ENCODE results near the gene AKR7A2. TPM values are rescaled to one million over a fixed set of nuclear protein-coding genes. Genes with fewer than 3 reads are reported as not detected.

AKR7A2 gene
- total and polyA plus RNA-seq, 9 of the 15 experiments (the other 6 are each of a cell fraction or from before 2014, with no cell fraction given) = 2.0 to 78.4 (median 49.4) TPM

DNA sequence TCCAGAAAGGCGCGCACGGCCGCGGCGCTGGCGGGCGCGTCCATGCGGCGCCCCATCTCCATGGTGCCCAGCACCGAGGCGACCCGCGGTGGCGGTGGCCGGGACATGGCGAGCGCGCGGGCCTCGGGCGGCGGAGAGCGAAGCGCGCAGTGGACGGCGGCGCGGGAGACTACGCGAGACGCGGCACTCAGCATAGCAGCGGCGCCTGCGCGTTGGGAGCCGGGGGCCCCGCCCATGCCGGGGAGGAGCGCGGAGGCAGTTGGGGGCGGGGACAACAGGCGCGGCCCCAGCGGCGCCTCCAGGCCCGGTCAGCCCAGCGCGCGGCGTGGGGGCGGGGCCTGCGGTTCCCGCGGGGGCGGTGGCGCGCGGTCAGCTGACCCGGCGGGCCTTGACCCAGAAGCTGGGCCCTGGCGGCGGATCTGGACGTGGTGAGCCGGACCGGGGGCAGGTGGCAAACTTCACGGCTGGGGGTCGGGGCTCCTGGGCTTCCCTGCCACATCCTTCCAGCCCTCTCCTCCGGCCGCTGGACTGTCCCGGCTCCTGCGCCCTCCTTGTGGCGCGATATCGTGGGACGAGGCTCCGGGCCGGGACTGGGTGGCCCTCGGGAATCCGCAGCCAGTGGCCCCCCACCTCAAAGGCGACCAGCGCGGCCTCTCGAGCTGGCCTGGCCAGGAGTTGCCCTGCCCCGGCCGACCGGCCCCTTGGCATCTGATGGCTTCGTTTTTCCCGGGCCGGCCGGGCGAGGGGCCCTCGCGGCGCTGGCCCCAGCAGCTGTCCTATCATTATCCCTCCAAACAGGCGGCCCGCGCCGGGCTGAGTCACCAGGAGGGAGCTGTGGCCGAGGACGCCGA, at the start of gene AKR7A2, which contains the start of gene SLC66A1 (continued):
- TF ChIP-seq, protein P1, sequence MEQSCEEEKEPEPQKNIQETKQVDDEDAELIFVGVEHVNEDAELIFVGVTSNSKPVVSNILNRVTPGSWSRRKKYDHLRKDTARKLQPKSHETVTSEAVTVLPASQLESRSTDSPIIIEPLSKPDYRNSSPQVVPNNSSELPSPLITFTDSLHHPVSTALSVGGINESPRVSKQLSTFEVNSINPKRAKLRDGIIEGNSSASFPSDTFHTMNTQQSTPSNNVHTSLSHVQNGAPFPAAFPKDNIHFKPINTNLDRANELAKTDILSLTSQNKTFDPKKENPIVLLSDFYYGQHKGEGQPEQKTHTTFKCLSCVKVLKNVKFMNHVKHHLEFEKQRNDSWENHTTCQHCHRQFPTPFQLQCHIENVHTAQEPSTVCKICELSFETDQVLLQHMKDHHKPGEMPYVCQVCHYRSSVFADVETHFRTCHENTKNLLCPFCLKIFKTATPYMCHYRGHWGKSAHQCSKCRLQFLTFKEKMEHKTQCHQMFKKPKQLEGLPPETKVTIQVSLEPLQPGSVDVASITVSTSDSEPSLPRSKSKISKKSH (CRISPR knock-in tag; IDR thresholded peaks at IDR 0.05) = no peak
- TF ChIP-seq, protein P2, sequence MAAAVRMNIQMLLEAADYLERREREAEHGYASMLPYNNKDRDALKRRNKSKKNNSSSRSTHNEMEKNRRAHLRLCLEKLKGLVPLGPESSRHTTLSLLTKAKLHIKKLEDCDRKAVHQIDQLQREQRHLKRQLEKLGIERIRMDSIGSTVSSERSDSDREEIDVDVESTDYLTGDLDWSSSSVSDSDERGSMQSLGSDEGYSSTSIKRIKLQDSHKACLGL (CRISPR knock-in tag; IDR thresholded peaks at IDR 0.05; ENCODE audit: borderline replicate concordance, poor library complexity, severe bottlenecking) = no peak
- TF ChIP-seq NR2C1 (IDR thresholded peaks at IDR 0.05) (no peak), NR2C1 (tag; IDR thresholded peaks at IDR 0.05) (peak; percentile 44; the same call in 1 of the 2 replicates), ZFX (CRISPR knock-in tag; IDR thresholded peaks at IDR 0.05) (peak; percentile 98), ZNF133 (CRISPR knock-in tag; IDR thresholded peaks at IDR 0.05) (no peak), POU5F1 (IDR thresholded peaks at IDR 0.05; ENCODE audit: borderline replicate concordance, low read depth, low read length, partially characterized antibody) (no peak), TEAD4 (IDR thresholded peaks at IDR 0.05; ENCODE audit: low read length) (no peak; the same call in 1 of the 2 replicates), TEAD4 (CRISPR knock-in tag; IDR thresholded peaks at IDR 0.05; ENCODE audit: borderline replicate concordance) (0 out of 2 replicates have a peak, but pooled peaks have one; percentile 50), KAT8 (IDR thresholded peaks at IDR 0.05; ENCODE audit: low read depth) (no peak), ATF4 (CRISPR knock-in tag; IDR thresholded peaks at IDR 0.05) (no peak), MCM5 (IDR thresholded peaks at IDR 0.05; ENCODE audit: low read depth) (no peak), IRF2 (CRISPR knock-in tag; IDR thresholded peaks at IDR 0.05) (no peak), CAMTA2 (CRISPR knock-in tag; conservative IDR thresholded peaks at IDR 0.05) (peak; percentile 92), ATF7 (IDR thresholded peaks at IDR 0.05) (peak; percentile 71), CHCHD3 (CRISPR knock-in tag; IDR thresholded peaks at IDR 0.05) (no peak), ZNF79 (CRISPR knock-in tag; IDR thresholded peaks at IDR 0.05; ENCODE audit: low read depth) (no peak), GABPA (tag; conservative IDR thresholded peaks at IDR 0.05; ENCODE audit: low read depth) (no peak), RNF2 (IDR thresholded peaks at IDR 0.05) (peak; percentile 72), ZNF444 (CRISPR knock-in tag; IDR thresholded peaks at IDR 0.05) (0 out of 2 replicates have a peak, but pooled peaks have one; percentile 15), BRCA1 (IDR thresholded peaks at IDR 0.05) (no peak), BRCA1 (CRISPR knock-in tag; IDR thresholded peaks at IDR 0.05) (no peak), E2F5 (CRISPR knock-in tag; IDR thresholded peaks at IDR 0.05) (0 out of 2 replicates have a peak, but pooled peaks have one; percentile 78), MED1 (CRISPR knock-in tag; IDR thresholded peaks at IDR 0.05; ENCODE audit: borderline replicate concordance) (no peak)
- TF ChIP-seq, protein P3, sequence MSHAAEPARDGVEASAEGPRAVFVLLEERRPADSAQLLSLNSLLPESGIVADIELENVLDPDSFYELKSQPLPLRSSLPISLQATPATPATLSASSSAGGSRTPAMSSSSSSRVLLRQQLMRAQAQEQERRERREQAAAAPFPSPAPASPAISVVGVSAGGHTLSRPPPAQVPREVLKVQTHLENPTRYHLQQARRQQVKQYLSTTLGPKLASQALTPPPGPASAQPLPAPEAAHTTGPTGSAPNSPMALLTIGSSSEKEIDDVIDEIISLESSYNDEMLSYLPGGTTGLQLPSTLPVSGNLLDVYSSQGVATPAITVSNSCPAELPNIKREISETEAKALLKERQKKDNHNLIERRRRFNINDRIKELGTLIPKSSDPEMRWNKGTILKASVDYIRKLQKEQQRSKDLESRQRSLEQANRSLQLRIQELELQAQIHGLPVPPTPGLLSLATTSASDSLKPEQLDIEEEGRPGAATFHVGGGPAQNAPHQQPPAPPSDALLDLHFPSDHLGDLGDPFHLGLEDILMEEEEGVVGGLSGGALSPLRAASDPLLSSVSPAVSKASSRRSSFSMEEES (CRISPR knock-in tag; IDR thresholded peaks at IDR 0.05) = no peak; the same call in 1 of the 2 replicates

Measured in K562 (cell line).